HepG2 (cell line): ENCODE results near the gene DUSP8. TPM values are rescaled to one million over a fixed set of nuclear protein-coding genes. Genes with fewer than 3 reads are reported as not detected.
A peak's percentile ranks its signal among the peaks of the same experiment; 100 is the strongest.

Experiments
- ARID4A ChIP-seq: sonication (generic); formaldehyde crosslinking; IDR thresholded peaks from 2 replicates; pipeline ENCODE4 v1.5.0; 2020; ENCODE audit warnings: mild to moderate bottlenecking, missing genetic modification reagents, borderline replicate concordance
- GABPB1 ChIP-seq: IDR thresholded peaks from 2 replicates; pipeline ENCODE4 v1.6.1; 2016; ENCODE audit warnings: mild to moderate bottlenecking, missing genetic modification reagents, moderate library complexity, missing compliant biosample characterization
- KDM2A ChIP-seq: sonication (generic); formaldehyde crosslinking; IDR thresholded peaks from 2 replicates; pipeline ENCODE4 v1.4.0; 2020; ENCODE audit warnings: low read depth, missing genetic modification reagents, borderline replicate concordance
- LCORL ChIP-seq, 2 experiments: fragments of 450-650 bp in 1 of 2; sonication (generic) in 1 of 2; formaldehyde crosslinking in 1 of 2; IDR thresholded peaks; 2 replicates each; pipeline versions ENCODE4 v1.5.0 to v1.6.1; 2017 to 2020; ENCODE audit warnings: antibody characterized with exemption in 1 of 2, missing genetic modification reagents in 1 of 2
- MIER3 ChIP-seq: IDR thresholded peaks from 2 replicates; pipeline ENCODE4 v1.6.1; 2016; ENCODE audit warnings: missing compliant biosample characterization, borderline replicate concordance
- NFE2L2 ChIP-seq: fragments of 150-350 bp; IDR thresholded peaks from 2 replicates; pipeline ENCODE4 v1.6.1; 2014; ENCODE audit warnings: low read length
- POLR2G ChIP-seq: fragments of 200-400 bp; formaldehyde crosslinking; IDR thresholded peaks from 2 replicates; pipeline ENCODE4 v1.6.1; 2018; ENCODE audit warnings: mild to moderate bottlenecking, low read depth, low read length, moderate library complexity
- RAD21 ChIP-seq: fragments of 450-650 bp; formaldehyde crosslinking; IDR thresholded peaks from 2 replicates; pipeline ENCODE4 v1.5.0; 2020; ENCODE audit warnings: mild to moderate bottlenecking
- SRSF1 ChIP-seq: fragments of 200-400 bp; formaldehyde crosslinking; optimal IDR thresholded peaks from 2 replicates; pipeline ENCODE3; 2017; ENCODE audit warnings: mild to moderate bottlenecking, low read depth, low read length, moderate library complexity
- ZBTB2 ChIP-seq: sonication (generic); formaldehyde crosslinking; IDR thresholded peaks from 2 replicates; pipeline ENCODE4 v1.8.0; 2022; ENCODE audit warnings: low read depth, missing genetic modification reagents
- ZFY ChIP-seq: sonication (generic); formaldehyde crosslinking; IDR thresholded peaks from 2 replicates; pipeline ENCODE4 v1.4.0; 2020; ENCODE audit warnings: missing genetic modification reagents
- polyA plus RNA-seq, 8 experiments: library from polyadenylated mRNA; depleted of rRNA in 3 of 8; stranded (reverse) in 7 of 8; unstranded in 1 of 8; fragments of >200 nt; fragmentation: Illumina TruSeq in 4 of 8; extraction: Trizol in 4 of 8; gene quantifications; 2 replicates each; pipeline versions ENCODE4 v1.2.1 to v1.2.3, GENCODE V29; 2011 to 2016; ENCODE audit warnings: low read depth in 4 of 8, missing spikeins in 1 of 8, mixed read lengths in 1 of 8; ENCODE audit not compliant: insufficient read depth in 1 of 8
- total RNA-seq, 5 experiments: library from RNA; depleted of rRNA; stranded (reverse); fragments of >200 nt; fragmentation: Illumina TruSeq; extraction: Trizol; gene quantifications; 2 replicates each; pipeline ENCODE4 v1.2.3, GENCODE V29; 2016; ENCODE audit warnings: low read depth in 1 of 5
- TF ChIP-seq, protein P1 (sequence below): sonication (generic); formaldehyde crosslinking; IDR thresholded peaks from 2 replicates; pipeline ENCODE4 v1.4.0; 2020; ENCODE audit warnings: missing genetic modification reagents, borderline replicate concordance
- TF ChIP-seq, protein P2 (sequence below): sonication (generic); formaldehyde crosslinking; IDR thresholded peaks from 2 replicates; pipeline ENCODE4 v1.8.0; 2023; ENCODE audit warnings: mild to moderate bottlenecking, missing genetic modification reagents
- TF ChIP-seq, protein P3 (sequence below): sonication (generic); formaldehyde crosslinking; IDR thresholded peaks from 2 replicates; pipeline ENCODE4 v1.4.0; 2020; ENCODE audit warnings: missing genetic modification reagents
- TF ChIP-seq, protein P4 (sequence below): sonication (generic); formaldehyde crosslinking; IDR thresholded peaks from 2 replicates; pipeline ENCODE4 v1.5.0; 2020; ENCODE audit warnings: missing genetic modification reagents, mild to moderate bottlenecking, borderline replicate concordance

The DUSP8 gene
- total and polyA plus RNA-seq, 2 of the 13 experiments (the other 11 are each of a cell fraction or from before 2014, with no cell fraction given): 1.8 to 8.0 TPM

DNA sequence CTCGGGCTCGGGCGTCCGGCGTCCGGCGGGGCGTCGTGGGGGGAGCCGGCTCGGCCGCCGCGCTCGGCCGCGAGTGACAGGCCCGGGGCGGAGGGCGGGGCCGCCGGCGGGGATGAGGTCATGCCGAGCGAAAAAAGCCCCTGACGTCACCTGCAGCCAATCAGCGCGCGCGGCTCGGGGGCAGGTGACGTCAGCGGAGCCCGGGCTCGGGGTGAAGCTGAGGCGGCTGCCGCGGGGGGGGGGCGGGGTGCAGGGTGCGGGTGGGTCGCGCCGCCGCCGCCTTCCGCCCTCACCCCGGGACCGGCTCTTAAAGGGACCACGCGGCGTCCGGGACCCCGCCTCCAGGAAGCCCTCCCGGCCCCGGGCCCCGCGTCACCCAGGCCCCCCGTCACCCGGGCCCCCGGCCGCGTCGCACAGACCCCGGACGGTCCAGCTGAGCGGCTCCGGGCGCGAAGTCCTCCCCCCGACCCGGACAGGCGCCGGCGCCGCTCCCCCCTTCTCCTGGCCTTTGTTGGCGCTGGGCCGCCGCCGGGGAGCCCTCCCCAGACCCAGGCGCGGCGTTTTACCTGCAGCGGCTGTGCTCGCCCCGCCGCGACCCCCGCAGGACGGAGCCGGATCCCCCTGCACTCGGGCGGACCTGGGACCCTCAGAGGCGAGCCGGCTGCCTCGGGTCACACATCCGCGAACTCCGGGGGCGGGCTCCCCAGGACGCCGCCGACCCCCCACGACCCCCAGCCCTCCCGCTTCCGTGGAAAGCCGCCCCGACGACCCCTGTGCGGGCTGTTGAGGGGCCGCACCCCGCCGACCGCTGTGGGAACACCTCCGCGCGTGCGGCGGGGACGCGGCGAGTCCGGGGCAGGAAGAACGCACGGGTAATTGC is at the start of gene DUSP8 (continued):
- no peak for TF ChIP-seq RAD21
- TF ChIP-seq ZFY (CRISPR knock-in tag): peak; percentile 20; the same call in 1 of the 2 replicates
- peak; percentile 42; the same call in 1 of the 2 replicates for TF ChIP-seq ARID4A
- TF ChIP-seq, protein P1, sequence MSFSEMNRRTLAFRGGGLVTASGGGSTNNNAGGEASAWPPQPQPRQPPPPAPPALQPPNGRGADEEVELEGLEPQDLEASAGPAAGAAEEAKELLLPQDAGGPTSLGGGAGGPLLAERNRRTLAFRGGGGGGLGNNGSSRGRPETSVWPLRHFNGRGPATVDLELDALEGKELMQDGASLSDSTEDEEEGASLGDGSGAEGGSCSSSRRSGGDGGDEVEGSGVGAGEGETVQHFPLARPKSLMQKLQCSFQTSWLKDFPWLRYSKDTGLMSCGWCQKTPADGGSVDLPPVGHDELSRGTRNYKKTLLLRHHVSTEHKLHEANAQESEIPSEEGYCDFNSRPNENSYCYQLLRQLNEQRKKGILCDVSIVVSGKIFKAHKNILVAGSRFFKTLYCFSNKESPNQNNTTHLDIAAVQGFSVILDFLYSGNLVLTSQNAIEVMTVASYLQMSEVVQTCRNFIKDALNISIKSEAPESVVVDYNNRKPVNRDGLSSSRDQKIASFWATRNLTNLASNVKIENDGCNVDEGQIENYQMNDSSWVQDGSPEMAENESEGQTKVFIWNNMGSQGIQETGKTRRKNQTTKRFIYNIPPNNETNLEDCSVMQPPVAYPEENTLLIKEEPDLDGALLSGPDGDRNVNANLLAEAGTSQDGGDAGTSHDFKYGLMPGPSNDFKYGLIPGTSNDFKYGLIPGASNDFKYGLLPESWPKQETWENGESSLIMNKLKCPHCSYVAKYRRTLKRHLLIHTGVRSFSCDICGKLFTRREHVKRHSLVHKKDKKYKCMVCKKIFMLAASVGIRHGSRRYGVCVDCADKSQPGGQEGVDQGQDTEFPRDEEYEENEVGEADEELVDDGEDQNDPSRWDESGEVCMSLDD (CRISPR knock-in tag): no peak
- peak; percentile 39 for TF ChIP-seq SRSF1
- no peak for TF ChIP-seq POLR2G
- TF ChIP-seq ZBTB2: peak; percentile 56; the same call in 1 of the 2 replicates
- peak; percentile 66; the same call in 1 of the 2 replicates for TF ChIP-seq GABPB1 (CRISPR knock-in tag)
- TF ChIP-seq, protein P2, sequence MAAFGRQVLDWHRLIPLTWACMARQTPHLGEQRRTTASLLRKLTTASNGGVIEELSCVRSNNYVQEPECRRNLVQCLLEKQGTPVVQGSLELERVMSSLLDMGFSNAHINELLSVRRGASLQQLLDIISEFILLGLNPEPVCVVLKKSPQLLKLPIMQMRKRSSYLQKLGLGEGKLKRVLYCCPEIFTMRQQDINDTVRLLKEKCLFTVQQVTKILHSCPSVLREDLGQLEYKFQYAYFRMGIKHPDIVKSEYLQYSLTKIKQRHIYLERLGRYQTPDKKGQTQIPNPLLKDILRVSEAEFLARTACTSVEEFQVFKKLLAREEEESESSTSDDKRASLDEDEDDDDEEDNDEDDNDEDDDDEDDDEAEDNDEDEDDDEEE: 0 out of 2 replicates have a peak, but pooled peaks have one; percentile 55
- TF ChIP-seq MIER3 (CRISPR knock-in tag): no peak
- peak; percentile 45; the same call in 1 of the 2 replicates for TF ChIP-seq KDM2A
- TF ChIP-seq LCORL (IDR thresholded peaks at IDR 0.05): no peak
- no peak for TF ChIP-seq LCORL (CRISPR knock-in tag; IDR thresholded peaks at IDR 0.05)
- TF ChIP-seq, protein P3, sequence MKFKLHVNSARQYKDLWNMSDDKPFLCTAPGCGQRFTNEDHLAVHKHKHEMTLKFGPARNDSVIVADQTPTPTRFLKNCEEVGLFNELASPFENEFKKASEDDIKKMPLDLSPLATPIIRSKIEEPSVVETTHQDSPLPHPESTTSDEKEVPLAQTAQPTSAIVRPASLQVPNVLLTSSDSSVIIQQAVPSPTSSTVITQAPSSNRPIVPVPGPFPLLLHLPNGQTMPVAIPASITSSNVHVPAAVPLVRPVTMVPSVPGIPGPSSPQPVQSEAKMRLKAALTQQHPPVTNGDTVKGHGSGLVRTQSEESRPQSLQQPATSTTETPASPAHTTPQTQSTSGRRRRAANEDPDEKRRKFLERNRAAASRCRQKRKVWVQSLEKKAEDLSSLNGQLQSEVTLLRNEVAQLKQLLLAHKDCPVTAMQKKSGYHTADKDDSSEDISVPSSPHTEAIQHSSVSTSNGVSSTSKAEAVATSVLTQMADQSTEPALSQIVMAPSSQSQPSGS (CRISPR knock-in tag): peak; percentile 99
- no peak for TF ChIP-seq NFE2L2
- TF ChIP-seq, protein P4, sequence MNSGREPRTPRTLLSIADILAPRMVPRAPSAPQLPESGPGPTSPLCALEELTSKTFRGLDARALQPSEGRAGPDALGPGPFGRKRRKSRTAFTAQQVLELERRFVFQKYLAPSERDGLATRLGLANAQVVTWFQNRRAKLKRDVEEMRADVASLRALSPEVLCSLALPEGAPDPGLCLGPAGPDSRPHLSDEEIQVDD: no peak
